UCSD-AML1 (cell line): ENCODE data around the gene YARS2.

Experiments
- DNase-seq: peaks from one replicate; lab custom pipeline; 2025; ENCODE audit not compliant: unreplicated experiment; lab: John Stamatoyannopoulos, UW

Gene YARS2

GRCh38 chr12:32755654-32756475 lies at the start of gene YARS2:
TSS of gene YARS2 (minus strand) at chr12:32755897. CDS start at chr12:32755874, 23 bp downstream.
- peak; percentile 92 for DNase-seq

GRCh38 chr12:32804301-32804700 lies 48.6 kb upstream of the YARS2 start:
- DNase-seq, result no peak

GRCh38 chr12:32801269-32801980 lies 45.7 kb upstream of the YARS2 start:
- no peak for DNase-seq

GRCh38 chr12:32794281-32794680 lies 38.6 kb upstream of the YARS2 start:
- no peak for DNase-seq

- DNase-seq, result no peak
These were observed 34.2 kb upstream of the YARS2 start for GRCh38 chr12:32789916-32790315.

GRCh38 chr12:32789446-32789845 lies 33.7 kb upstream of the YARS2 start:
- no peak for DNase-seq

- no peak for DNase-seq
These were observed 32.7 kb upstream of the YARS2 start for GRCh38 chr12:32788405-32788804.

- DNase-seq, result no peak
These were observed 29.9 kb upstream of the YARS2 start for GRCh38 chr12:32785557-32785956.

GRCh38 chr12:32783029-32783428 lies 27.3 kb upstream of the YARS2 start:
- no peak for DNase-seq

GRCh38 chr12:32780071-32780470 lies 24.4 kb upstream of the YARS2 start:
- DNase-seq, result no peak

GRCh38 chr12:32777691-32778175 lies 22.0 kb upstream of the YARS2 start:
- DNase-seq, result no peak

GRCh38 chr12:32777159-32777558 lies 21.5 kb upstream of the YARS2 start:
- DNase-seq, result no peak

GRCh38 chr12:32776258-32776657 lies 20.6 kb upstream of the YARS2 start:
- DNase-seq, result no peak

- DNase-seq, result no peak
These were observed 18.0 kb upstream of the YARS2 start for GRCh38 chr12:32773691-32774090.

- no peak for DNase-seq
These were observed 14.4 kb upstream of the YARS2 start for GRCh38 chr12:32770141-32770540.

- no peak for DNase-seq
These were observed 12.8 kb upstream of the YARS2 start for GRCh38 chr12:32768518-32768917.

GRCh38 chr12:32765906-32766305 lies 10.2 kb upstream of the YARS2 start:
- no peak for DNase-seq

GRCh38 chr12:32761716-32762115 lies 6.0 kb upstream of the YARS2 start:
- DNase-seq, result no peak

GRCh38 chr12:32757157-32757556 lies 1.5 kb upstream of the YARS2 start:
- DNase-seq, result no peak

- DNase-seq, result no peak
These were observed 874 bp upstream of the YARS2 start for GRCh38 chr12:32756476-32757066.

- DNase-seq, result peak; percentile 83
These were observed 545 bp downstream of the YARS2 start for GRCh38 chr12:32755051-32755653.
